ENCODE measurements around the gene DNAH6. TPM values are rescaled to one million over a fixed set of nuclear protein-coding genes. Genes with fewer than 3 reads are reported as not detected.

The DNAH6 gene
- total RNA-seq, 2 experiments from 2014 or later: 1.1 to 1.3 TPM

DNA sequence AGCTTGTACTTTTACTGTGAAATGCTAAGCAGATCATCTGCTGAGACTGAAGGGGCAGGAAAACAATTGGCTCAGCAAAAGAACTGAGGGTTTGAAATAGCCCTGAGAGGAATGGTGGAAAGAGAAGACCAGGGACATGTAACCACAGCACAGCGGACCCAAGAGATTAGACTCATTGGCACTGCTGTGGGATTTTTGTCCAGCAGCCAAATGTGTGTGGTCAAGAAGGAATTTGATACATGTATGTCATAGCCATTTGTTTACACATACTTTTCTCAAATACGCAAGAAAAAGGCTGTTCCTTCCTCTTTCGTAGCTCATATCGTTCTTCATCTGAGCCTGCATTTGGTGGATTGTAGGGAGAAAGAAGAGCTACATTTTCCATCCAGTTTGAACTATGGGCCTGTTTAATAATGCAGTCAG, 290.8 kb downstream of the DNAH6 start:
- intact Hi-C loops (cut with DNase I, micrococcal nuclease): no loop called here
- DNase-seq: no peak
- ChIA-PET POLR2A (no interaction called here), CTCF (interaction anchor here (0.6 kb wide), 1 partner anchor 119 kb away, joined by 3 read pairs; no protein-coding TSS in a partner anchor)
- H3K4me1 Mint-ChIP-seq: peaks cover 18% of the 10 kb centered on the region
- H3K4me3 Mint-ChIP-seq: no peak overlapping the region
- H3K27me3 Mint-ChIP-seq: no peaks in the 10 kb centered on the region
- no peak for ATAC-seq
- H3K27ac Mint-ChIP-seq: no peak overlapping the region
- H3K36me3 Mint-ChIP-seq (ENCODE audit: low read depth): peaks cover 4% of the 10 kb centered on the region
- H3K9me3 Mint-ChIP-seq (ENCODE audit: low read depth): peaks cover 4% of the 10 kb centered on the region

GRCh38 chr2:84808279-84808678, 292.0 kb downstream of the DNAH6 start:
- intact Hi-C loops (cut with DNase I, micrococcal nuclease): no loop called here
- peaks cover 23% of the 10 kb centered on the region for H3K4me1 Mint-ChIP-seq
- ATAC-seq (no peak), DNase-seq (no peak)
- no peak overlapping the region for H3K27ac Mint-ChIP-seq
- no peaks in the 10 kb centered on the region for H3K36me3 Mint-ChIP-seq (ENCODE audit: low read depth)
- H3K9me3 Mint-ChIP-seq (ENCODE audit: low read depth): no peaks in the 10 kb centered on the region
- POLR2A ChIA-PET: no interaction called here
- H3K4me3 Mint-ChIP-seq: no peak overlapping the region
- no peaks in the 10 kb centered on the region for H3K27me3 Mint-ChIP-seq
- CTCF ChIA-PET: no interaction called here

GRCh38 chr2:84811839-84812431, 295.6 kb downstream of the DNAH6 start:
- Mint-ChIP-seq H3K27ac (no peak overlapping the region), H3K4me1 (peaks cover 36% of the 10 kb centered on the region), H3K9me3 (ENCODE audit: low read depth) (no peaks in the 10 kb centered on the region), H3K4me3 (no peak overlapping the region), H3K36me3 (ENCODE audit: low read depth) (no peaks in the 10 kb centered on the region), H3K27me3 (no peaks in the 10 kb centered on the region)
- CTCF ChIA-PET: no interaction called here
- ATAC-seq (no peak), DNase-seq (no peak)
- POLR2A ChIA-PET: no interaction called here
- intact Hi-C loops (cut with DNase I, micrococcal nuclease): no loop called here

GRCh38 chr2:84815146-84815545, 298.8 kb downstream of the DNAH6 start:
- Mint-ChIP-seq H3K27me3 (no peaks in the 10 kb centered on the region), H3K4me1 (peaks cover 46% of the 10 kb centered on the region), H3K36me3 (ENCODE audit: low read depth) (peaks cover 3% of the 10 kb centered on the region), H3K27ac (no peak overlapping the region), H3K9me3 (ENCODE audit: low read depth) (no peaks in the 10 kb centered on the region), H3K4me3 (no peak overlapping the region)
- CTCF ChIA-PET: no interaction called here
- POLR2A ChIA-PET: no interaction called here
- intact Hi-C loops (cut with DNase I, micrococcal nuclease): loop anchor here in 1 of 2 experiments (5.0 kb wide), 3 partner anchors 33 to 67 kb away; partner anchors contain the start of gene TRABD2A
- ATAC-seq: no peak
- DNase-seq: no peak

GRCh38 chr2:84816426-84817026, 300.2 kb downstream of the DNAH6 start:
- ATAC-seq: no peak
- POLR2A ChIA-PET: interaction anchor here (0.5 kb wide), 1 partner anchor 92 kb away, joined by 5 read pairs; no protein-coding TSS in a partner anchor
- intact Hi-C loops (cut with DNase I, micrococcal nuclease): loop anchor here (1.0 to 5.0 kb wide), 8 partner anchors 34 to 122 kb away; partner anchors contain the start of gene TRABD2A (in 1 of the 2)
- Mint-ChIP-seq H3K9me3 (ENCODE audit: low read depth) (no peaks in the 10 kb centered on the region), H3K36me3 (ENCODE audit: low read depth) (peaks cover 7% of the 10 kb centered on the region), H3K4me3 (peak overlapping the region; percentile 20), H3K27me3 (no peaks in the 10 kb centered on the region), H3K27ac (peak overlapping the region; percentile 63), H3K4me1 (peaks cover 54% of the 10 kb centered on the region)
- CTCF ChIA-PET: interaction anchor here (0.7 kb wide), 2 partner anchors 37 to 250 kb away, joined by 3 read pairs; no protein-coding TSS in a partner anchor
- no peak for DNase-seq

- no peaks in the 10 kb centered on the region for H3K27me3 Mint-ChIP-seq
- ChIA-PET CTCF (interaction anchor here (0.5 to 1.4 kb wide), 3 partner anchors 29 to 71 kb away, joined by 3 to 5 read pairs (median 3); no protein-coding TSS in a partner anchor), POLR2A (interaction anchor here (0.5 kb wide), 1 partner anchor 91 kb away, joined by 5 read pairs; no protein-coding TSS in a partner anchor)
- H3K36me3 Mint-ChIP-seq (ENCODE audit: low read depth): peaks cover 9% of the 10 kb centered on the region
- H3K9me3 Mint-ChIP-seq (ENCODE audit: low read depth): no peaks in the 10 kb centered on the region
- intact Hi-C loops (cut with DNase I, micrococcal nuclease): loop anchor here (1.0 to 5.0 kb wide), 8 partner anchors 35 to 121 kb away; partner anchors contain the start of gene TRABD2A (in 1 of the 2)
- H3K4me3 Mint-ChIP-seq: peak overlapping the region; percentile 20
- H3K4me1 Mint-ChIP-seq: peaks cover 52% of the 10 kb centered on the region
- DNase-seq (peak; percentile 36), ATAC-seq (peak; percentile 85)
- no peak overlapping the region for H3K27ac Mint-ChIP-seq
Observed at GRCh38 chr2:84817239-84817655, 300.9 kb downstream of the DNAH6 start.

DNA sequence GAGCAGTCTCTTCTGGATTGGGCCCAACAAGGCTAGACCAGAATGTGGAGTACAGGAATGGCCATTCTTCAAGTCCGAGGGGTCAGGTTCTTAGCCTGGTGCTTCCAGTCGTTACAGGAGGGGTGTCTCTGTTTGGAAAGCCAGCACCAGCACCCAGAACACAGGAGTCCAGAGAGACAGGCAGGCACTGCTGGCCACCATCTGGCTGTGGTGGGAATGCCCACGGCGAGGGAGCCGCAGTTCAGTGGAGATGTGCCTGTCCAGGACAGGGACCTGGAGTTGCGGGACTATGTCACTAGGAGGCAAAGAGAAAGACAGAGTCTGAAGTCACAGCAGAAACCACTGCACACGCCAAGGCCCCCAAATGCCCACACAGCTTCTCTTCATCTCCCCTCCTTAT, 305.5 kb downstream of the DNAH6 start:
- no peak for ATAC-seq
- H3K27ac Mint-ChIP-seq: no peak overlapping the region
- no peak for DNase-seq
- H3K4me3 Mint-ChIP-seq: no peak overlapping the region
- H3K4me1 Mint-ChIP-seq: peaks cover 36% of the 10 kb centered on the region
- no peaks in the 10 kb centered on the region for H3K9me3 Mint-ChIP-seq (ENCODE audit: low read depth)
- intact Hi-C loops (cut with DNase I, micrococcal nuclease): no loop called here
- no peaks in the 10 kb centered on the region for H3K27me3 Mint-ChIP-seq
- ChIA-PET CTCF (no interaction called here), POLR2A (no interaction called here)
- H3K36me3 Mint-ChIP-seq (ENCODE audit: low read depth): peaks cover 31% of the 10 kb centered on the region

- POLR2A ChIA-PET: no interaction called here
- intact Hi-C loops (cut with DNase I, micrococcal nuclease): no loop called here
- peaks cover 35% of the 10 kb centered on the region for H3K36me3 Mint-ChIP-seq (ENCODE audit: low read depth)
Observed at GRCh38 chr2:84823229-84823628, 306.9 kb downstream of the DNAH6 start.

DNA sequence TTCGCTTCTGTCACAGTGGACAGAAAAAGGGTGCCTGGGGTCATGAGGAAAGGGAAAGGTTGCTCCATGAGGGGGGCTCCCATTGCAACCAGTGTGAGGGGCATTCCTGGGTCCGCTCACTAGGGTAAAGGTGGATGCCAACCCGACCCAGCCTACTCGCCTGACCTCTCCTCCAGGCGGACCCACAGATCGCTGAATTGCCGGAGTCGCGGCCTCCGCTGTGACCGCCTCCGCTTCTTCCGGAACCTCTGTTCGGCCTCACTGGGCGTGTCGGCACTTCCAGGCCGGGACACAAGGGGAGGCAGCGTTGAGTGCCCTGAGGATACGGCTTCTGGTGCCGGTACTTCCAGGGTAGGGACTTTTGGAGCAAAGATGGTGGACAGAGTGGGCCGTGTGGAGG, 307.5 kb downstream of the DNAH6 start:
- intact Hi-C loops (cut with DNase I, micrococcal nuclease): no loop called here
- CTCF ChIA-PET: no interaction called here
- H3K36me3 Mint-ChIP-seq (ENCODE audit: low read depth): peaks cover 35% of the 10 kb centered on the region
- no peaks in the 10 kb centered on the region for H3K27me3 Mint-ChIP-seq
- H3K4me1 Mint-ChIP-seq: peaks cover 25% of the 10 kb centered on the region
- H3K9me3 Mint-ChIP-seq (ENCODE audit: low read depth): no peaks in the 10 kb centered on the region
- no peak overlapping the region for H3K27ac Mint-ChIP-seq
- POLR2A ChIA-PET: no interaction called here
- ATAC-seq (no peak), DNase-seq (no peak)
- H3K4me3 Mint-ChIP-seq: no peak overlapping the region

More at GRCh38 chr2:84823229-84823628, 306.9 kb downstream of the DNAH6 start:
- CTCF ChIA-PET: interaction anchor here (0.6 to 0.7 kb wide), 2 partner anchors 9 to 499 kb away, joined by 3 to 4 read pairs; no protein-coding TSS in a partner anchor
- Mint-ChIP-seq H3K9me3 (ENCODE audit: low read depth) (no peaks in the 10 kb centered on the region), H3K27ac (no peak overlapping the region), H3K4me3 (no peak overlapping the region), H3K4me1 (peaks cover 29% of the 10 kb centered on the region), H3K27me3 (no peaks in the 10 kb centered on the region)
- ATAC-seq (no peak), DNase-seq (no peak)

DNA sequence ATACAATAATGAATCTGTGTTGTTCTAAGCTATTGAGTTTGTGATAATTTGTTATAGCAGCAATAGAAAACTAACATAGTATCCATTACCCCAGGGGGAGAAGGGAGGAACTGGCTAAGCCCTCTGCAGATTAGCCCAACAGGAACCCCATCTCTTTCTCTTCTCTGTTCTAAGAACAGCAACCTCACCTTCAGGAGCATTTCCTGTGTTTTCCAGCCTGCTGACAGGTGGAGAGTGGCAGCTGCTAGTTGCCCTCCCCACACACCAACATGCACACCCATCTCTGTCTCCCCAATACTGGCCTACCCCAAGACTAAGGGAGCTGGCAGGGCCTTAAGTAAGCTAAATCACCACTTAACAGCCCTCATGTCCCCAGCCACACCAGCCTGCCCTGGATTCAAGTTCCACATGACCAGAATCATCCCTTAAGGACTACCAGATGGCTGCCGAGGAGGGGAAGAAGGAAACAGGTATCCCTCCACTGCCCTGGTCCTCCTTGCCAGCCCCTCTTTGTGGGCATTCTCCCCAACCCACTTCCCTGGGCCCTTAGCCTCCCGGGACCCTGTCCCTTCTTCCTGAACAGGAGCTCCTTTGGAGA, 311.8 kb downstream of the DNAH6 start:
- H3K27me3 Mint-ChIP-seq: no peaks in the 10 kb centered on the region
- no peak for DNase-seq
- CTCF ChIA-PET: interaction anchor here (2.3 kb wide), 1 partner anchor 98 kb away, joined by 9 read pairs; no protein-coding TSS in a partner anchor
- H3K27ac Mint-ChIP-seq: no peak overlapping the region
- no peak overlapping the region for H3K4me3 Mint-ChIP-seq
- no peak for ATAC-seq
- H3K9me3 Mint-ChIP-seq (ENCODE audit: low read depth): no peaks in the 10 kb centered on the region
- H3K36me3 Mint-ChIP-seq (ENCODE audit: low read depth): peaks cover 22% of the 10 kb centered on the region
- peaks cover 14% of the 10 kb centered on the region for H3K4me1 Mint-ChIP-seq
- intact Hi-C loops (cut with DNase I, micrococcal nuclease): no loop called here
- POLR2A ChIA-PET: no interaction called here

GRCh38 chr2:84829693-84830092, 313.4 kb downstream of the DNAH6 start:
- ChIA-PET CTCF (no interaction called here), POLR2A (no interaction called here)
- Mint-ChIP-seq H3K9me3 (ENCODE audit: low read depth) (no peaks in the 10 kb centered on the region), H3K36me3 (ENCODE audit: low read depth) (peaks cover 17% of the 10 kb centered on the region), H3K4me3 (no peak overlapping the region), H3K27me3 (no peaks in the 10 kb centered on the region), H3K4me1 (peaks cover 25% of the 10 kb centered on the region), H3K27ac (no peak overlapping the region)
- DNase-seq: no peak
- ATAC-seq: no peak
- intact Hi-C loops (cut with DNase I, micrococcal nuclease): no loop called here
